ENCODE measurements around the gene CHRDL1.

The CHRDL1 gene

DNA sequence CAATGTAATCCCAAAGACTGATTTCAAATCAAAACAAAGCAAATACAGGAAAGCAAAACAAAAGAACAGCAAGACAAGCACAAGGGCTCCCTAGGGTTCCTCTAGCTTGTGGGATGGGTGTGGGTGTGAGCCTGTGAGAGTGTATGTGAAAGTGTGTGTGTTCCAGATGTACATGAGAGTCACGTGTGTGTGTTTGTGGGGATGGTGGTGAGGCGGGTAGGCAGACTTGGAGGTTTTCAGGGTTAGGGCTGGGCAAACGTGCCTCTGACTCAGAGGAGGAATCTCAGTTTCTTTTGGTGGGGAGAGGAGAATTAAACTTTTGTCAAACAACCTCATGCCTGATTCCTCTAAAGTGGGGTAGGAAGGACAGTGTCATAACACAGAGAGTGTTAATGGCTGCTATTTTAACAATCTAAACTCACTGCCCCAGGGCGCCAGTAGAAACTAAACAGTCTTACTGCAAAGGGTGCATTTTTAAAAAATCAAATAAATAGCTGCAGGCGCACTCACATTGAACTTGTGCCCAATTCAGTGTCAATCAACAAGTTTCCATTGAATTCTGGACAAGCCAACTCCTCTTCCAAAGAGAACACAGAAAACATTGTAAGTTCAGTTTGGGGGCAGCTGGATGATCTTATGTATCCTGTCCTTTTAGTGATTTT, 51.8 kb downstream of the CHRDL1 start:
- DNase-seq (ENCODE audit: low spot score), result no peak

- DNase-seq (ENCODE audit: low spot score), result no peak
Observed at GRCh38 chrX:110741213-110741796, 54.3 kb downstream of the CHRDL1 start.

GRCh38 chrX:110734894-110735541, 60.6 kb downstream of the CHRDL1 start:
- no peak for DNase-seq (ENCODE audit: low spot score)

GRCh38 chrX:110734271-110734670, 61.3 kb downstream of the CHRDL1 start:
- DNase-seq (ENCODE audit: low spot score), result no peak

DNA sequence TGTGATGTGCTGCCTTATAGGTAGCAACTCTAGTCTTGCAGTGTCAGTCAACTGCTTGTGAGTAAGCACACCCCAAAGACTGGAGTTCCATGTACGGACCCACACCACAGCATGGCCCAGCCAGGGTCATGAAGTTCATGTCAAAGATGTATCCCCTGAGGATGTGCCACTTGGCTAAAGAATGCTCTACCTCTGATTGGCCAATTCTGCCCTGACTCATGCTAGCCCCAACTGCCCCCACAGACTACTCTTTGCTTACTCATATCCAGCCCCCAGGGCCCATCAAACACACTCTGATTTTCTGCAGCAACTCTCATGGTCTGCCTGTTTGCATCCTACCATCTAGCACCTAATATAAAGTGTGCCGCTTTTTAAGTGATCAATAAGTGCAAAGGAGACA, 62.5 kb downstream of the CHRDL1 start:
- no peak for DNase-seq (ENCODE audit: low spot score)

GRCh38 chrX:110732266-110732665, 63.4 kb downstream of the CHRDL1 start:
- DNase-seq (ENCODE audit: low spot score), result no peak

DNA sequence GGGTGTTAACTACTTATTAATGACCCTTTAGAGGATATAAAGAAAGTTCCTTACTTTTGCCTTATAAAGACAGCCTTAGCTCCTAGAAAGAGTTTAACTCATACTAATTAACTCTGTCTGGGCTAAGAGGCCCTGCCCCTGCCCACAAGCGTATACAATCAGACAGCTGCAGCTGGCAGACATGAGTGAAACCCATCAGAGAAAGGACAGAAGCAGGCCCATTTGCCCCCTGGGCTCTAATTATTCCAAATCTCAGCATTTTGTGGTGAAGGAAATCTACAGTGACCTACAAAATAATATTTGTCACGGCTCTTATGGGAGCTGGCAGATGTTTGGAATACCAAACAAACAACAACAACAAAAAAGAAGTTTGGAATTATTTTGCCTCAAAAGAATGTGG, 71.8 kb downstream of the CHRDL1 start:
- no peak for DNase-seq (ENCODE audit: low spot score)

DNA sequence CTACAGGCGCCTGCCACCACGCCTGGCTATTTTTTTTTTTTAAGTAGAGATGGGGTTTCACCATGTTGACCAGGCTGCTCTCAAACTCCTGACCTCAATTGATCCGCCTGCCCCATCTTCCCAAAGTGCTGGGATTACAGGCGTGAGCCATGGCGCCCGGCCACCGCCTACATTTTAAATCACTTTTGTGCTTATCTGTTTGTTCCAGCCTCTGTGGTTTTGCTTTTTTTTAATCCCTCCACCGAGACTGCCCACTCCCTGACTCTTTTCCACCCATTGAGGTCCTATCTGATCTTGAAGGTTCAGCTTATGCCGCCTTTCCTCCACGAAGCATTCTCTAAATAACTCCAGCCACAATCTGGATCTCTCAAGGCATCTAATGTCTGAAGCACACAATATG, 73.5 kb downstream of the CHRDL1 start:
- no peak for DNase-seq (ENCODE audit: low spot score)

DNA sequence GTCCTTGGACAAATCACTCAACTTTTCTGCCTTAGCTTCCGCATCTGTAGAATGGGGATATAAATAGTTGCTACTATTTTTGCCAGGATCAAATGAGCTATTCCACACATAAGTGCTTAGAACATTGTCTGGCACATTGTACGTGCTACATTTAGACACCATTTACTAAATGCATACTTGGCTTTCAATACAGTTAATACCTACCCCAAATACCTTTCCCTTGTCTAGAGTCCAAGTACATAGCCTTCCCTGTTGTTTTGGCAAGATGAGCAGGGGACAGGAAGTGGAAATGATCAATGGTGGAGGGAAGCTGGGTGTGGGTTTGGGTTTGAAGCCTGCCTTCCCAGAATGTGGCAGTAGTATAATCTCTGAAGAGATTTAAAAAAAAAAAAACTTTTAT, 82.0 kb downstream of the CHRDL1 start:
- DNase-seq (ENCODE audit: low spot score), result no peak

DNA sequence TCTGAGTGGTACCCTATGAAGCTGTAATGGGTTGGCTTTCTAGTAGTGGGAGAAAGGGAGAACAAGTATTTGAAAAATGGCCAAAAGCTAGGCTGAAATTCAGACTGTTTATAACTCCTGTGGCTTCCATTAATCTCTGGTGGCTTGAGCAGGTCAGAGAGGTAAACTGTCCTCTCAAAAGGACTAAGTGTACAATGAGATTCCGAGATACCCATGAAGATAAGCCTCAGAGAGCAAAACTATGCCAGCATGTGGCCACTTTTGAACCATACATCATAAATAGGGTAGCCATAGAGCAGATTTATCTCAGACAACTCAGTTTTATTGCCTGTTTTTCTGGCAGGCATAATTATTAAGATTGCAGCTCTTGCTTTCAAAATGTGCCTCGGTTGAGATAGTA, 89.2 kb downstream of the CHRDL1 start:
- DNase-seq (ENCODE audit: low spot score), result no peak

- DNase-seq (ENCODE audit: low spot score), result no peak
Observed at GRCh38 chrX:110703641-110704040, 92.0 kb downstream of the CHRDL1 start.

GRCh38 chrX:110699109-110699508, 96.5 kb downstream of the CHRDL1 start:
- no peak for DNase-seq (ENCODE audit: low spot score)

- DNase-seq (ENCODE audit: low spot score), result no peak
Observed at GRCh38 chrX:110698696-110699095, 96.9 kb downstream of the CHRDL1 start.

DNA sequence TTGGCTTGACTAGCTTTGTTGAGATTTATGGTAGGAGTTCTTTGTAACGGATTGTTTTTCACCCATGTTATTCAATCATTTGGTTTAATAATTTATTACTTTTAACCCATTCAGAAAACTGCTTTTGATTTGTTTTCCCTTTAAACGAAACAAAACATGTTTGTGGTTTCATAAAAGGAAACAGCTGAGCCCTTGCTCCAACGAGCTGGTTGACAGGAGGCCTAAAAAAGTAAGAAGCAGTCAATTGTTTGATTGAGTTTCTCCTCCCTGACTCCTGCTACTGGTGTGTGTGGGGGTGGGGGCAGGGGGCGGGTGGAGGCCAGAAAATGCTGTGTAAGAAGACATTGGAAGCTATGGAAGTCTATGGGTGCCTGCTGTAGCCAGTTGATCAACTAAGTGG, 102.8 kb downstream of the CHRDL1 start:
- no peak for DNase-seq (ENCODE audit: low spot score)

GRCh38 chrX:110691446-110691845, 104.2 kb downstream of the CHRDL1 start:
- DNase-seq (ENCODE audit: low spot score), result no peak

GRCh38 chrX:110684653-110685052, 111.0 kb downstream of the CHRDL1 start:
- DNase-seq (ENCODE audit: low spot score), result no peak

DNA sequence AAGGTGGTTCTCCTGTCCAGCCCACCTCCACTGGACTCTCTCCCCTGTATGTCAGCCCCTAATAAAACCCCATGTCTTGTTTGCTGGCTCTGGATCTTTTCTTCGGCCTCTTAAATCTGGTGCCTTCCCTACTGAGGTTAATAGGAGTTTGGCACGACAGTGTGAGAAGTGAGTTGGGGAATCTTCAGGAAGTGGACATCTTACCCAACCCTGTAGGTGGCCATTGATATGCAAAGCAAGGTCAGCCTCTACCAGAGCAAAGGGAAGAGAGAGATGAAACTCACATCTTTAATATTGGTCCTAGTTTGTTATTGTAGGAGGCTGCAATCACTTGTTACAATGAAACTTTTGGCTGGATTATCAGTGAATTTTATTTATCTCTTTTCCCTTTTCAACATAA, 111.7 kb downstream of the CHRDL1 start:
- DNase-seq (ENCODE audit: low spot score), result no peak

- no peak for DNase-seq (ENCODE audit: low spot score)
Observed at GRCh38 chrX:110678591-110678990, 117.0 kb downstream of the CHRDL1 start.

DNA sequence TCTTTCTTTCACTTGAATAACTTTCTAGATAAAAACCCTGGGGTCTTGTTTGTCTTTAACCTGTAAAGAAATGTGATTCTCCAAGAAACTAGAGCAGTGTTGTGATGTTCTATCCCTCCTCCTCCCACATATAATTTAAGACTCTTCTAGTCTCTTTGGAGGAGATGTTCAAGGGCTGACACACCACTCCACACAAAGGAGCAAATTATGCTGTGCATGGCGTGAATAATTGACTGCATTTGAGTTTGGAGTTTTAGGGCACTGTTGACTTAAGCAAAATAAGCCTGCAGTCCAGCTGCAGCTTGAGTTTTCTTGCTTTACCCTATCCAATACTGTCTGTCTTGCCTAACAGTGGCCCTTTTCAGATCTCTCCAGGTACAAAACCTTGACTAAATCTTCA, 119.7 kb downstream of the CHRDL1 start:
- DNase-seq (ENCODE audit: low spot score), result no peak

DNA sequence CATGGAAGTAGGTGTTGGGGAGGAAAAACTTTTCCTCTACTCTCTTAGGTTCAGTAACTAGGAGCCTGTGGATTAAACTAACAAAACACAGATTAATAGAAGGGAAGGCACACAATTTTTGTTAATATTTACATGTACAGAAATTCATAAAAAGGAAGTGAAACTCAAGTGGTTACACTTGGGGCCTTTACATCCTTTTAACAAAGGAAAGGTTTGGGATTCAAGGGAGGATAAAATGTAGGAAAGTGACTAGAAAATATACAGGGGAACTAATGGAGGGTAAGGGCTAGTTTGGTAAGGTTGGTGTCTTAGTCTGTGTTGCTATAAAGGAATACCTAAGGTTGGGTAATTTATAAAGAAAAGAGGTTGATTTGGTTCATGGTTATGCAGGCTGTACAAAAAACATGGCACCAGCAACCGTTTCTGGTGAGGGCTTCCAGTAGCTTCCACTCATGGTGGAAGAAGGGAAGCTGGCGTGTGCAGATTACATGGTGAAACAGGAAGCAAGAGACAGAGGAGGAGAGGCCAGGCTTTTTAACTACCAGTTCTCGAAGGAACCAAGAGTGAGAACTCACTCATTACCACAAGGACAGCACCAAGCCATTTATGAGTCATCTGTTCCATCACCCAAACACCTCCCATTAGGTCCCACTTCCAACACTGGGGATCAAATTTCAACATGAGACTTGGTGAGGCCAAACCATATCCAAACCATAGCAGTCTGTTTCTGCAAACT, 124.4 kb downstream of the CHRDL1 start:
- DNase-seq (ENCODE audit: low spot score), result no peak

DNA sequence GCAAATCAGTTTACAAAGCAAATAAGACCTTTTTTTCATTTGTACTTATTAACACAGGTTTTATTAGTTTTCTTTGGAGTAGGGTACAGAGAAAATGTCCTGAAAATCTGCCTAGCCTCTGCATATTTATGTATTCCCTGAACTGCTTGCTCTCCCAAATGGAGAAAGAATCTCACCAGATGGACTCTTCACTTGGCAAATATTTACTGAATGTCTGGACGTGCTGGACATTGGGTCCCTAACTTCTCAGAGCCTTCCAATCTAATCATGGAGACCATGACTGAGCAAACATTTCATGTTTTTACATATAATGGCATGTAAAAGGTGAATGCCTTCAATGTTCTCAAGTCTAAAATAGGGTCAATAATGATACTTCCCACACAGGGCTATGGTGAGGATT, 126.0 kb downstream of the CHRDL1 start:
- no peak for DNase-seq (ENCODE audit: low spot score)

GRCh38 chrX:110667706-110668105, 127.9 kb downstream of the CHRDL1 start:
- DNase-seq (ENCODE audit: low spot score), result no peak
